Left cardiac atrium (tissue), 4 donors: ENCODE data around the gene MAN2B1. TPM values are rescaled to one million over a fixed set of nuclear protein-coding genes. Genes with fewer than 3 reads are reported as not detected.
"Not testable (repeated sequence)": the region's sequence is repeated elsewhere in the genome, so short reads cannot be mapped to it uniquely, and the experiment has no call there.

Experiments
- ATAC-seq, 2 donors: fragments of 200-7000 bp; cut with Tn5 transposase; one replicate each; pipeline ENCODE4 v1.9.1; 2020; ENCODE audit warnings: mild to moderate bottlenecking in 2 of 2, moderate library complexity in 2 of 2
- DNase-seq: peaks from one replicate; pipeline ENCODE4 v3.0.0-alpha.2; 2020
- intact Hi-C, 2 donors: fragments of 100-400 bp; cut with DNase I; formaldehyde crosslinking; loops; one replicate each; pipeline versions ENCODE4 v1.14.1 to v1.15.1; 2022 to 2023
- long read RNA-seq: library from polyadenylated mRNA; unstranded; transcript quantifications from one replicate; pipeline ENCODE4 v2.0.0, GENCODE V29; 2021
- total RNA-seq, 2 donors: library from RNA; stranded (reverse); fragmentation: NEBNext Ultra II Directional; extraction: Animal tissue kit (Norgen Biotek cat#: 25700); gene quantifications; one replicate each; pipeline ENCODE4 v1.2.1, GENCODE V29; 2021
- donor health status: DM: no; HTN: yes; CAD: no.
- donor health status: DM: no; HTN: yes; CAD: no; lungs with severe emphysema.
- donor health status: DM: yes; HTN: yes; CAD: no.
- donor health status: Dilated cardiomyopathy.

Gene MAN2B1
- total RNA-seq, result 10 to 100 TPM; 42.1 to 55.8 TPM
- long read RNA-seq, transcript MAN2B1-203 (24 exons, 3,184 nt), result major isoform, 22 of 44 reads
- long read RNA-seq, partial matches to known transcripts, result 12 of 44 reads
- long read RNA-seq, other reads (novel, unspliced or antisense), result 10 of 44 reads

DNA sequence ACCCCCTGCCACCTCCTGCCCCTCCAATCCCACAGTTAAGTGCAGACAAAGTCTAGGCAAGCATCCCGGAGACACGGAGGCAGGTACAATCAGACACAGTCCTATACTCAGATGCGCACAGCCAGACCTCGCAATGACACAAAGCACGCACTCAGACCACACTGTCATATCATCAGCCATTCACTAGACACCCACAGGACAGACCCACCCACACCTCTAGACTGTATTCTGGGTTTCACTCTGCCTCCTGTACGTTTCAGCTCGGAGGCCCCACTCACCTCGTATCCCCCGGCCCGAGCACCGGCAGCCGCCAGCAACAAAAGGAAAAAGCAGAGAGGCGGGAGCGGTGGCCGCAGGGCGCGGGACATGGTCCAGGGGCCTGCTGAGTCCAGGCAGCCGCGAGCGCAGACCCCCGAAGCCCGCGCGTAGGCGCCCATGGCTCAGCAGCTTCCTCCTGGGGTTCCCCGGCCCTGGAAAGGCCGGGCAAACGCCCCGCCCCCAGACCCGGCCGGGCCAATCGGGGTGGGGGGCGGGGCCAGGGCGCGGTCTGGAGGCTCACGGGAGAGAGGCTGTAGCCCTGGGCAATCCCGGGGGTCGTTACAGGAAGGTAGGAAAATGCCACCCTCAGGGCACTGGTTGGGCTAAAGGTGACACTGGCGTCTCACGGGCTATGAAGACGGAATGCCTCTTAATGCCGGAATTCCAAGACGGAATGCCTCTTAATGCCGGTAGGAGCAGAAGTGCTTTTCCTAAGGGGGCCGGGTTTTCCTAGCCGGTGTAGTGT lies at the start of gene MAN2B1, which contains the start of gene WDR83:
TSS of gene MAN2B1 (minus strand) at position 478 of the 784 bp plus-strand sequence. CDS start at position 437, 41 bp downstream.
TSS of gene WDR83 (plus strand) at position 543 of the 784 bp plus-strand sequence. CDS start 2,984 bp downstream, outside the sequence.
- DNase-seq (peak; percentile 82), ATAC-seq (peak; percentile 85 to 86)
- intact Hi-C loops, result loop anchor here in 1 of 2 donors (10.0 kb wide), 1 partner anchor 102 kb away; no protein-coding TSS in a partner anchor

- intact Hi-C loops, result no loop called here
- ATAC-seq, result no peak
- DNase-seq, result no peak
These were observed 49.4 kb upstream of the MAN2B1 start for GRCh38 chr19:12715929-12716328.

GRCh38 chr19:12715102-12715501 lies 48.6 kb upstream of the MAN2B1 start:
- ATAC-seq (no peak), DNase-seq (no peak)
- intact Hi-C loops, result no loop called here

DNA sequence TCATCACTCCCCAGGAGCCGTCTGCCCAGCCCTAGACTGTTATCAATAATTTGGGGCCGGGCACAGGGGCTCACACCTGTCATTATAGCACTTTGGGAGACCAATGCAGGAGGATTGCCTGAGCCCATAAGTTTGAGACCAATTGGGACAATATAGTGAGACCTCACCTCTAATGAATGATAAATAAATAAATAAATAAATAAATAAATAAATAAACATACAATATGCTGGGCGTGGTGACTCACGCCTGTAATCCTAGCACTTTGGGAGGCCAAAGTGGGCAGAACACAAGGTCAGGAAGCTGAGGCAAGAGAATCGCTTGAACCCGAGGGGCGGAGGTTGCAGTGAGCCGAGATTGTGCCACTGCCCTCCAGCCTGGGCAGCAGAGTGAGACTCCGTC lies 46.8 kb upstream of the MAN2B1 start:
- DNase-seq, intact Hi-C loops, ATAC-seq: not testable (repeated sequence)

DNA sequence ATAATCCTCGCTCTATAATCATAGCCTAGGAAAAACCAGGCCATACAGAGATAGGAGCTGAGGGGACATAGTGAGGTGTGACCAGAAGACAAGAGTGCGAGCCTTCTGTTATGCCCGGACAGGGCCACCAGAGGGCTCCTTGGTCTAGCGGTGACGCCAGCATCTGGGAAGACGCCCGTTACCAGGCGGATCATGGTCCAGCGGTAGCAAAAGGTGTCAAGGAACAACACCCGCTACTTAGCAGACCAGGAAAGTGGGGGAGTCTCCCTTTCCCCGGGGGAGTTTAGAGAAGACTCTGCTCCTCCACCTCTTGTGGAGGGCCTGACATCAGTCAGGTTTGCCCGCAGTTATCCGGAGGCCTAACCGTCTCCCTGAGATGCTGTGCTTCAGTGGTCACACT lies 45.5 kb upstream of the MAN2B1 start:
- DNase-seq, intact Hi-C loops, ATAC-seq: not testable (repeated sequence)

DNA sequence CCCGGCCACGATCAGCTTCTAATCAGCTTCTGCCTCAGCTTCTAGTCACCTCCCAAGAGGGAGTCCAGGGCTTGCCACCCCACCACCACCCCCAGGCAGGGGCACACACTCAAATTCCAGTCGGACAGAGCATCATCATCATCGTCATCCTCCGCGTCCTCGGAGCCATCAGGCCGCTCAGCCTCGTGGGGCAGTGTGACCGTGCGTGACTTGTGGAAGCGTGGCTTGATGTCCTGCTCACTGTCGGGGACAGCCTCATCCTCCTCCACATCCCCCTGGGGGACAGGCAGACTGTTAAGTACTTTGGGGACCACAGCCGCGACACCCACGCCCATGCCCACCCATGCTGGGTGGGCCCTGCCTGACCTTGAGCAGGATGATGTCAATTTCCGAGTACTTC lies 44.6 kb upstream of the MAN2B1 start:
- intact Hi-C loops, result no loop called here
- no peak for DNase-seq
- ATAC-seq, result no peak

DNA sequence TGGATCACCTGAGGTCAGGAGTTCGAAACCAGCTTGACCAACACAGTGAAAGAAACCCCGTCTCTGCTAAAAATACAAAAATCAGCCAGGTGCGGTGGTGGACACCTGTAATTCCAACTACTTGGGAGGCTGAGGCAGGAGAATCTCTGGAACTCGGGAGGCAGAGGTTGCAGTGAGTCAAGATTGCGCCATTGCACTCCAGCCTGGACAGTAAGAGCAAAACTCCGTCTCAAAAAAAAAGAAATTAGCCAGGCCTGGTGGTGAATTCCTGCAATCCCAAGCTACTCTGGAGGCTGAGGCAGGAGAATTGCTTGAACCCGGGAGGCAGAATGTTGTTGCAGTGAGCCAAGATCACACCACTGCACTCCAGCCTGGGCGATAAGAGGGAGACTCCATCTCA lies 42.1 kb upstream of the MAN2B1 start:
- intact Hi-C loops, result no loop called here
- ATAC-seq, result no peak
- DNase-seq, result no peak

DNA sequence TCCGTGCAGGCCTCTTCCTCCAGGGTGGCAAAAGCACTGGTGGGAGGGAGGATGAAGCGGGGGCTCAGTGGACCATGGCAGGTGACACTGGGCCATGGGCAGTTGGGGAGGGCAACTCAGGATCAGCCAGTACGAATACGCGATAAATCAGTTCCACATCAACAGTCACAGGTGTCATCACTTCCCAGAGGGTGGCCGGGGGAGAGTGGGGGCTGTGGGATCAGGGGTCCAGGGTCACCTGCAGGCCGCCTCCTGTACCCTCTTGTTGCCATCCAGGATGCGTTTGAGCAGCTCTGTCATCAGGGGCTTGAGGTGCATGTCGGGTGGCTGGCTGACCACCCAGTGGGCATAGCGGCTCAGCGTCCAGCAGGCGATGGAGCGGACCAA lies 39.8 kb upstream of the MAN2B1 start:
- intact Hi-C loops, result no loop called here
- ATAC-seq (no peak), DNase-seq (no peak)

DNA sequence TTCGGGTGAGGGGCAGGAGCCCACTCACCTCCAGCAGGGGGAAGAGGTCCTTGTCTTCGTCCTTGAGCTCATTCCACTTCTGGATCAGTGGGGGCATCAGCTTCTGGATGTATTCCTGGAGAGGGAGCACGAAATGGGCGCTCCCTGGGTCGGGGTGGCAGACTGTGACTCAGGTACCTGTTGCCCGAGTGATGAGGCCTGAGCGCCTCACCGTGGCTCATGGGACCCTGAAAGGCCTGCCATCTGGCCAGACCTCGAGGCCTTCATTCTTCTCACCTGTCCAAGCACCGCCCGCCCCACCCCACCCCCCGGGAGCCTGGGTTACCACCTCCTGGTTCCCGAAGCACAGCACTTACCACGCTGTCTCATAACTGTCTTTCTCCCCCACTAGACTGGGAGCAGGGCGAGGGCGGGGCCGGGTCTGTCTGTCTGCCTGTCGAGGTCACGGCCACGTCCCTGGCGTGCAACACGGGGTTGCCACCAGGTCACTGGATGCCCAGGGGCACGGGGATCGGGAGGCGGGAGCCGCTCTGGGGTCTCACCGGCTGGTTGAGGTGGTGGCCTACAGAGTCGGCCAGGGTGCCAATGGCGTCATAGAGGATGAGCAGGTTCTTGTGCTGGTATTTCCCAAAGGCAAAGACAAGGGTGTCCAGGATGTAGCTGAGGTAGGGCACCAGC lies 39.3 kb upstream of the MAN2B1 start:
- no peak for ATAC-seq

GRCh38 chr19:12705169-12705568 lies 38.6 kb upstream of the MAN2B1 start:
- ATAC-seq (no peak), DNase-seq (no peak)
- intact Hi-C loops, result no loop called here

More for the DNA sequence above, 39.3 kb upstream of the MAN2B1 start:
- DNase-seq, result no peak
- intact Hi-C loops, result no loop called here

DNA sequence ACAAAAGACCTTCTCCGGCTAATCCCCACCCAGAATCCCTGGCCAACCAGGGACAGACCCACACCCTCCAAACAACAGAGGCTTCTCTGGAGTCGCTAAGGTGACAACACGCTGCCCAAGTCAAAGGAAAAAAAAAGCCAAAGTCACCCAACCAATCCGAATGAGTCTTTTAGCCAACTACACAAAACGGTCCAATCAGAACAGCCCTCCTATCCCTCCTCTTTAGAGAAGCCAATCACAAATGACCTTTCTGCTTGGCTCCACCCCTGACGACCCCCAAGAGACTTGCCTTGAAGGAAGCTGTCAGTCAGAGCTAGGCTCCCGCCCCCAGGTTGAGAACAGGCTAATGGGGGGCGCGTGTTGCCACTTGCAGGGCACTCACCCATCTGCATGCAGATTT lies 36.5 kb upstream of the MAN2B1 start:
- ATAC-seq (no peak), DNase-seq (no peak)
- intact Hi-C loops, result no loop called here

- DNase-seq (no peak), ATAC-seq (no peak)
- intact Hi-C loops, result no loop called here
These were observed 35.2 kb upstream of the MAN2B1 start for GRCh38 chr19:12701596-12702282.

DNA sequence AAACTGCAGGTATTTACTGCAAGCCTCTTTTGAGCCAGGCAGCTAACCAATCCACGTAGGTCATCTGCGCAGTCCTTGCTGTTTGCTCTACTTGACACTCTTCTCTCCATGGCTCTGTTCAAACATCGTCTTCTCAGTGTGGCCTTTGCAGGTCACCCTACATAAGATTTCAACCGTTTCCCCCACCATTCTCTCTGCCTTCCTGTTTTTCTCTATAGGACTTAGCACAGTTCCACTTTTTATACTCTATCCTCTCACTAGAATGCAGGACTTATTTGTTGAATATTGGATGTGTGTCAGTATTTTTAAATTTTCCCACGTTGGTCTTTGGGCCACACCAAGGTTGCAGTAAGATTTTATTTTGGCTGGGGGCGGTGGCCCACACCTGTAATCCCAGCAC lies 31.6 kb upstream of the MAN2B1 start:
- intact Hi-C loops, result no loop called here
- DNase-seq, result no peak
- no peak for ATAC-seq

DNA sequence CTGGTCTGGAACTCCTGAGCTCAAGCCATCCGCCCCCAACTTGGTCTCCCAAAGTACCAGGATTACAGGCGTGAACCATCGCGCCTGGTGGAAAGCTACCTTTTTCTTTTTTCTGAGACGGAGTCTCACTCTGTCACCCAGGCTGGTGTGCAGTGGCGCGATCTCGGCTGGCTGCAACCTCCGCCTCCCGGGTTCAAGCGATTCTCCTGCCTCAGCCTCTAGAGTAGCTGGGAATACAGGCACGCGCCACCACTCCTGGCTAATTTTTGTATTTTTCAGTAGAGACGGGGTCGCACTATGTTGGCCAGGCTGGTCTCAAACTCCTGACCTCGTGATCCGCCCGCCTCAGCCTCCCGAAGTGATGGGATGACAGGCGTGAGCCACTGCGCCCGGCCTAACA lies 30.9 kb upstream of the MAN2B1 start:
- intact Hi-C loops, DNase-seq, ATAC-seq: not testable (repeated sequence)

GRCh38 chr19:12696366-12697335 lies 30.1 kb upstream of the MAN2B1 start, which contains the start of gene FBXW9:
Gene FBXW9 (minus strand): TSS chr19:12696631. CDS start chr19:12696581, 50 bp downstream.
- intact Hi-C loops, result no loop called here
- ATAC-seq (peak; percentile 93 to 97), DNase-seq (peak; percentile 95)

GRCh38 chr19:12695997-12696365 lies 29.4 kb upstream of the MAN2B1 start:
- intact Hi-C loops, result no loop called here
- DNase-seq, result no peak
- ATAC-seq, result peak; percentile 6 to 7

- no peak for ATAC-seq
- intact Hi-C loops, result no loop called here
- DNase-seq, result no peak
These were observed 29.0 kb upstream of the MAN2B1 start for GRCh38 chr19:12695514-12695913.

GRCh38 chr19:12695096-12695495 lies 28.6 kb upstream of the MAN2B1 start:
- ATAC-seq (no peak), DNase-seq (no peak)
- intact Hi-C loops, result no loop called here
